AG09319 (cell line): ENCODE measurements around the gene DNASE1L3.

Source experiments
- DNase-seq: peaks from one replicate; pipeline ENCODE4 v3.0.0-alpha.2; 2010; ENCODE audit warnings: low read depth; ENCODE audit errors: extremely low read depth
- TF ChIP-seq, protein P1 (sequence below): IDR thresholded peaks from 2 replicates; pipeline ENCODE4 v1.5.1; 2011; ENCODE audit warnings: low read depth, mild to moderate bottlenecking, inconsistent platforms, low read length, moderate library complexity

Gene DNASE1L3

DNA sequence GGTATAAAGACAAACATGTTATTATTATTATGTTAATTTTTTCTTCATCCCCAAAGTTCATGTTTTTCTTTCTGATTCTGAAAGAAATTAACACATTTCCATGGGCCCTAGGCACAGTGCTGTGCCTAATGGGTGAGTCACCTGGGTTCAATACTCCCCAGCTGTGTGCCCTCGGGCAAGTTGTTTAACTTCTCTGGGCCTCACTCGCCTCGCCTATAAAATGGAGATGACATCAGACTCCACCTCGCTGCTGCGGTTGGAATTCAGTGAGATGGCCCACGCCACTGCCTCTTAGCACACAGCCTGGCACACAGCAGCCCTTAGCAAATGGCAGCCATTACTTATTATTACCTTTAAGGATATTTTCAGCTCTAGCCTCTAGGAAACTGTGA lies 22.6 kb downstream of the DNASE1L3 start:
- DNase-seq = no peak
- TF ChIP-seq, protein P1, sequence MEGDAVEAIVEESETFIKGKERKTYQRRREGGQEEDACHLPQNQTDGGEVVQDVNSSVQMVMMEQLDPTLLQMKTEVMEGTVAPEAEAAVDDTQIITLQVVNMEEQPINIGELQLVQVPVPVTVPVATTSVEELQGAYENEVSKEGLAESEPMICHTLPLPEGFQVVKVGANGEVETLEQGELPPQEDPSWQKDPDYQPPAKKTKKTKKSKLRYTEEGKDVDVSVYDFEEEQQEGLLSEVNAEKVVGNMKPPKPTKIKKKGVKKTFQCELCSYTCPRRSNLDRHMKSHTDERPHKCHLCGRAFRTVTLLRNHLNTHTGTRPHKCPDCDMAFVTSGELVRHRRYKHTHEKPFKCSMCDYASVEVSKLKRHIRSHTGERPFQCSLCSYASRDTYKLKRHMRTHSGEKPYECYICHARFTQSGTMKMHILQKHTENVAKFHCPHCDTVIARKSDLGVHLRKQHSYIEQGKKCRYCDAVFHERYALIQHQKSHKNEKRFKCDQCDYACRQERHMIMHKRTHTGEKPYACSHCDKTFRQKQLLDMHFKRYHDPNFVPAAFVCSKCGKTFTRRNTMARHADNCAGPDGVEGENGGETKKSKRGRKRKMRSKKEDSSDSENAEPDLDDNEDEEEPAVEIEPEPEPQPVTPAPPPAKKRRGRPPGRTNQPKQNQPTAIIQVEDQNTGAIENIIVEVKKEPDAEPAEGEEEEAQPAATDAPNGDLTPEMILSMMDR = no peak

DNA sequence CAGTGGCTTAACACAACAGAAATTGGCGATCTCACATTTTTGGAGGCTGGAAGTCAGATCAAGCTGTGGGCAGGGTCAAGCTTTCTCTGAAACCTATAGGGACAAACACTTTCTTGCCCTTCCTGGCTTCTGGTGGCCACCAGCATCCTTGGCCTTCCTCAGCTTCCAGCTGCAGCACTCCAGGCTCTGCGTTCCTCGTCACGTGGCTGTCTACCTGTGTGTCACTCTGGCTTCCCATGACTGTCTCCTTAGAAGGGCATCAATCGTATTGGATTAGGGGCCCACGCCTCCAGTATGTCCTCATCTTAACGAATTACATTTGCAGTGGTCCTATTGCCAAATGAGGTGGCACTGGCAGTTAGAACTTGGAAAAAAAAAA lies 25.8 kb downstream of the DNASE1L3 start:
- TF ChIP-seq, protein P1 = no peak
- DNase-seq = no peak

DNA sequence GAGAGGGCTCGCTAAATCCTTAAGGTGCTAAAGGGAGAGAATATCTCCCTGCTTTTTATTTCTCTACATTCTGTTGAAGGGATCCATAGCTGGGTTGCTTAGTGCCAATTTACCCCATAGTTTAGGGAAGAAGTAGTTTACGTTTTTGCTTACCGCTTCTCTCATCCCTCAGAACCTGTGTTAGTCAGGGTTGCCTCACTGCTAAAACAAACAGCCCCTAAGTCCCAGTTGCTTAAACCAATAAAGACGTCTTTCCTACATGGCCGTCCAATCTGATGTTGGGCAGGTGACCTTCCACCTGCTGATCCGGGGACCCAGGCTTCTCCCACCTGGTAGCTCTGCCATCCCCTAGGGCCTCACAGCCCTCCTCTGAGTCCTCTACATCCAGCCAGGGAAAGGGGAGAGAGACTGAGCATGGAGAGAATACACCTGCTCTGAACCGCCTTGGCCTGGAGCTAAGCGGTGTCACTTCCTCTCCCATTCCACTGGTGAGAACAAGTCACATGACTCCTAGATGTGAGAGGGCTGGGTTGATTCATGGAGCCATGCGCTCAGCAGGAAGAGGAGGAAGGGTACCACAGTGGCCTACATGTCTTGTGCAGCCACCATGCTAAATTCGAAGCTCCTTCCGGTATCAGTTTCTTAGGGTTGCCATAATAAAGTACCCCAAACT lies 26.3 kb downstream of the DNASE1L3 start:
- DNase-seq = no peak
- TF ChIP-seq, protein P1 = no peak

DNA sequence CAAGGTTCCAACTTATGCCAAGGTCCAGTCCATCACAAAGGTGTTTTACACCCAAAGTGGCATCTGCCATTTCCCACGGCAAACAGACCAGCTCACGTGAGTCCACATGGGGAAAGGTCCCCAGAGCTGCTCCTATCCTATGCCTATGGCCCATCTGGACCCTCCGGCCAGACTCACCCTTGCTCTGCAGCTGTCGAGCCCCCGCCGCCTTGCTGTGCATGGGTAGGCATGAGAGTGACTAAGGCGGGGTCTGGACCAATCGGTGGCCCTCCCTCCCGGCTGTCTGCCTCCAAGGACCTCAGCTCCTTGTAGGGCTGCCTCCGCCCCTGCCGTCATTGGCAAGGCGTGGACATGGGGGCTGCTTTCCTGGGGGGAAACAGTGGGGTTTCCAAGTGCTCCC lies 26.9 kb downstream of the DNASE1L3 start:
- no peak for DNase-seq
- TF ChIP-seq, protein P1 = no peak

DNA sequence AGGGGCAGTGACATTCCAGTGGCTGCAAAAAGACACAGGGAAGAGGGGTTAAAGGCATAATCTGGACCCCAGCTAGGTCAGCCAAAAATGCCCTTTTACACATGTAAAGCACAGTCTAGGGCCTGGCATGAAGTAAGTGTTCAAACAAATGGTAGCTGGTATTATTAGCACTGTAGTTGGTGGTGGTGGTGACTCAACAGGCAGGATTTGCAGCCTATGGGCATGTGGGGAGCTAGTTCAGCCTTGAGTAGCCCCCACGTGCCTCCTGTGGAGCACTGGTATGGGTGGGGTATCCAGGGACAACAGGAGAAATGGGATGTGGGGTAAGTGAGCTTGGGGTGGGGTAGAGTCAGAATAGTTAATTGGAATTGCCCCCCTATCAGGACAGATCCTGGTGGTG lies 27.6 kb downstream of the DNASE1L3 start:
- TF ChIP-seq, protein P1 = no peak
- no peak for DNase-seq

DNA sequence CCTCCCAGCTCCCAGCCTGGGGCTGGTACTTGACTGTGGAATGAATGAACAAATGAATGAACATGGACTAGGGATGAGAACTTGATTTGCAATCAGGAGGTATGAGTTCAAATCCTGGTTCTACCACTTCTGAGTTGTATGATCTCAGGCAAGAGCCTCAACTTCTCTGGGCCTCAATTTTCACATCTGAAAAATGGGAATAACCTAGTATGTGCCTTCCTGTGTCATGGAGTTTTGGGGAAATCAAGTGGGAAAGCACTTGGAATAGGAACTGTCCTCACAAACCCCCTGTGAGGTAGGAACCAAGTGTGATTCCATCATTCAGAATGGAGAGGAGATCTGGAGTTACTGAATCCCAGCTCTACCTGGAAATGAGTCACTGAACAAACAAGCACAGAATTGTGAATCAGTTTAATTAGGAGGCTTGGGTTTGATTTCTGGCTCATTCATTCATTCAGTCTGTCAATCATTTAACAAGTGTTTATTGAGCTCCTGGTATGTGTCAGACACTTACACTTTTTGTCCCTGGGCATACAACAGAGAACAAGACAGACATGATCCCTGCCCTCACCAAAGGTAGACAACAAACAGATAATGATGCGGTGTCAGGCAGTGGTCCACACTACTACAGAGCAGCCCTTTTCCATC lies 29.7 kb downstream of the DNASE1L3 start:
- TF ChIP-seq, protein P1 = no peak
- DNase-seq = no peak

DNA sequence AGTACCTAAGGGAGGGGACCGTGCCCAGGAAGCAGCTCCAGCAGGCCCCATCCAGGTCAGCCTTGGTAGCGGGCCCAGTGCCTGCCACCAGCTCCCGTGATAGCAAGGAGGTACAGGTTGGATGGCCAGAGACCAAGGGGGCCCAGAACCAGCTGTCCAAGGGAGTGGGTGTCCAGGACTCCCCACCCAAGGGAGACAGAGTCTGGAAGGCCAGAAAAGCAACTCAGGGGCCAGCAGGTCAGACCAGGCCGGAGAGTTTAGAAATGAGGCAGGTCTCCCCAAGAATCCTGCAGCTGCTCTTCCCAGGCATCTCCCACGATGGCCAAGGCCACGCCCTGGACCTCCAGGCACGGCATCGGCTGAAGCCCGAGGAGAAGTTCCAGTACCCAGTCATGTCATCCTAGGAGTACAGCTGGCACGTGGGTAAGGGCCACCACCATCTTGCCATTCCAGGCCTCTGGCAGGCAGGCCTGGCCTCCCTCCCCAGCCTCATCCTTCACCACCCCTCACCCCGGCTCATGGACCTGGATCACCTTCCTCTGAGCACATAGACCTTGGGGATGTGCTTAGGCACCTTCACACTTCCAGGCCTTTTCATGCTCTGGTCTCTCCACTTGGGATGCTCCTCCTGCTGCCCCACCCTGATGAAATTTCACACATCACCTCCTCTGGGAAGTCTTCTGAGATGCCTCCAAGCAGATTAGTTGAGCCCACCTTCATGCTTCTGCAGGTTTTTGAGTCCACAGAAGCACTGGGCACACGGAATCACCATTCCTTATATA lies 30.5 kb downstream of the DNASE1L3 start:
- TF ChIP-seq, protein P1 = no peak
- no peak for DNase-seq
